ENCODE results near the gene MTA3.

DNA sequence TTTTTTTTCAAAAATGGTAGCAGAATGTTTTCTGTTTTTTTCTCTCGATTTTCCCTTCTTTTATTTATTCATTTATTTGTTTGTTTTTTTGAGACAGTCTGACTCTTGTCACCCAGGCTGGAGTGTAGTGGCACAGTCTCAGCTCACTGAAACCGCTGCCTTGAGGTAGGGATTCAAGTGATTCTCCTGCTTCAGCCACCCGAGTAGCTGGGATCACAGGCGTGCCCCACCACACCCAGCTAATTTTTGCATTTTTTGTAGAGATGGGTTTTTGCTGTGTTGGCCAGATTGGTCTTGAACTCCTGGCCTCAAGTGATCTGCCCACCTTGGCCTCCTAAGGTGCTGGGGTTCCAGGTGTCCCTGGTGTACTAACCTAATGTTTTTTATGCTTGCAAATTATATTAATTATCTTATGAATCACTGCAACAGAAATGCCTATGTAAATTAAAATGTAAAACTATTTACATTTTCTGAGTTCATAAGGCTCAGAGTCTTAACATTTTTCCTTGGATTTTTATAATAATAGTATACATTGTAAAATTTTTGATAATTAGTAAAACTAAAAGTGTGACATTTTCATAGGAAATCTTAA is 19.2 kb downstream of the MTA3 start:
- TF ChIP-seq CTCF (conservative IDR thresholded peaks at IDR 0.05 in 1 of 2, IDR thresholded peaks at IDR 0.05 in 1 of 2; ENCODE audit: low read depth in 1 of 2, low read length in 2 of 2) (no peak), EZH2 (IDR thresholded peaks at IDR 0.05; ENCODE audit: low read length, missing control alignments) (no peak)

Data from fibroblast of lung (primary cell).